ENCODE results near the gene AGMO.

Gene AGMO

DNA sequence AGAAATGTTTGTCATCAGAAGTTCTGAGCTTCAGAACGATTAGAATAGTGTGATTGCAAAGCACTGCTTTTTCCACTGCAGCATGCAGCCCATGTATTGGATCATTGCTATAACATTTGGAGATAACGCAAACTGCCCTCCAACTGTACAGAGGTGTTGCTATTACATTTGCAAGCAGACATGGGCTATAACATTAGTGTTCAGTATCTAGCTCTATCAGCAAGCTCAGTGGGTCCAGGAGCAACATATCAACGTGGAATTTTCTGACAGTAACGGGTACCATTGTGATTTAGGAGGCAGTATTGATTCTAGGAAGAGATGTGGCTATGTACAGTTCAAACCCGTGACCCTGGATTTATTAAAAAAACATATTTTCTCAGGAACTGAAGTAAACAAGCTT lies 75.8 kb downstream of the AGMO start:
- TF ChIP-seq, protein P1, sequence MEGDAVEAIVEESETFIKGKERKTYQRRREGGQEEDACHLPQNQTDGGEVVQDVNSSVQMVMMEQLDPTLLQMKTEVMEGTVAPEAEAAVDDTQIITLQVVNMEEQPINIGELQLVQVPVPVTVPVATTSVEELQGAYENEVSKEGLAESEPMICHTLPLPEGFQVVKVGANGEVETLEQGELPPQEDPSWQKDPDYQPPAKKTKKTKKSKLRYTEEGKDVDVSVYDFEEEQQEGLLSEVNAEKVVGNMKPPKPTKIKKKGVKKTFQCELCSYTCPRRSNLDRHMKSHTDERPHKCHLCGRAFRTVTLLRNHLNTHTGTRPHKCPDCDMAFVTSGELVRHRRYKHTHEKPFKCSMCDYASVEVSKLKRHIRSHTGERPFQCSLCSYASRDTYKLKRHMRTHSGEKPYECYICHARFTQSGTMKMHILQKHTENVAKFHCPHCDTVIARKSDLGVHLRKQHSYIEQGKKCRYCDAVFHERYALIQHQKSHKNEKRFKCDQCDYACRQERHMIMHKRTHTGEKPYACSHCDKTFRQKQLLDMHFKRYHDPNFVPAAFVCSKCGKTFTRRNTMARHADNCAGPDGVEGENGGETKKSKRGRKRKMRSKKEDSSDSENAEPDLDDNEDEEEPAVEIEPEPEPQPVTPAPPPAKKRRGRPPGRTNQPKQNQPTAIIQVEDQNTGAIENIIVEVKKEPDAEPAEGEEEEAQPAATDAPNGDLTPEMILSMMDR (IDR thresholded peaks at IDR 0.05; ENCODE audit: insufficient read depth, low read depth, low read length, missing control alignments): no peak
- H3K4me3 ChIP-seq (ENCODE audit: low read depth, low read length): no peak overlapping the region
- no peak for DNase-seq (ENCODE audit: low read depth)

DNA sequence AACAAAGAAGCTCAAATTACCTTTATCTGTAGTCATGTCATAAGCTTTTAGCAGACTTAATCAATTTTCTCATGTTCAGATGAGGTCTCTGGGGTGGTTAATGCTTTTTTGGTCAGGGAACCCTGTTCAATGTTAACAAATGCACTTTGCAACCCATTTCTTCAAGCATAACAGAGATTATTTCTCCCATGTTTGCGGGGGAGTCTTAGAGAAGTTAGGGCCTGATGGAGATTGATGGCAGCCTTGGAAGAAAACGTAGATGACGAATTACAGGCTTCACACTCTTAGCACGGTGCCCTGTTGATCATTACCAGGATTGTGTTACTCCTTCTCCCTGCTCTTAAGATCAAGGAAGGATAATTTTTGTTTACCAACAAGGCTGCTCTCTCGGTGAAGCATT lies 76.4 kb downstream of the AGMO start:
- DNase-seq (ENCODE audit: low read depth): no peak
- H3K4me3 ChIP-seq (ENCODE audit: low read depth, low read length): no peak overlapping the region
- TF ChIP-seq, protein P1 (IDR thresholded peaks at IDR 0.05; ENCODE audit: insufficient read depth, low read depth, low read length, missing control alignments): no peak

DNA sequence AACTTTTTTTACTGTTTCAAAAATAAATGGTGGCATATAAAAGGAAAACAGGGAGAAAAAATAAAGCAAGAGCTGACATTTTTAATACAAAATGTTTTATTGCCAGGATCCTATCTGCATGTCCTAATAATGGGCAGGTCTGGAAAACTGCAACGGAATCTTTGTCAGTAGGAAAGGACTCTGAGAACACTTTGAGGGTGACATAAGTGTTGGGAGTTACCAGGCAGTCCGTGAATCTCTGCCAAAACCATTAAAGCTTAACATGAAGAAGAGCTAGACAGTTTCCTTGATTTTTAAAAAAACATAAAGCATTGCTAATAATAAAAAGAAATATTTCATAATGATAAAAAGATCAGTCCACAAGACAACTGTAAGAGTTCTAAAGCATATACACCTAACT lies 80.7 kb downstream of the AGMO start:
- no peak for DNase-seq (ENCODE audit: low read depth)
- TF ChIP-seq, protein P1 (IDR thresholded peaks at IDR 0.05; ENCODE audit: insufficient read depth, low read depth, low read length, missing control alignments): no peak
- H3K4me3 ChIP-seq (ENCODE audit: low read depth, low read length): no peak overlapping the region

DNA sequence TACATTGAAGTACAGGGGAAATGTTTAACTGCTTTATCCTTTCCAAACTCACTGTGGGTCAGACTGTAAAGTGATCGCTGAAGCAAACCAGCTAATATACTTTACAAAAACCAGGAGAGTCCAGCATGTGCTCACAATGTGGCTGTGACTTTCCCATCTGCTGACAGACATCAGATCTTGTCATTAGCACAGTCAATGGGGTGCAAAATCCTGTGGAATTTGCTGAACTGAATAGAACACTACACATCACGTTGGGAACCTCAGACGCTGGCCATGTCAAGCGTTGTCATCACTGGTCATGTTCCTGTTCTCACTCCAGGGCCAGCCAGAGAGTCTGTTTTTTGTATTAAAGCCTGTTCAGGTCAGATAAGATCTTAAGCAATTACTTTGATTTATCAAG lies 83.4 kb downstream of the AGMO start:
- no peak for DNase-seq (ENCODE audit: low read depth)
- no peak overlapping the region for H3K4me3 ChIP-seq (ENCODE audit: low read depth, low read length)
- TF ChIP-seq, protein P1 (IDR thresholded peaks at IDR 0.05; ENCODE audit: insufficient read depth, low read depth, low read length, missing control alignments): no peak

DNA sequence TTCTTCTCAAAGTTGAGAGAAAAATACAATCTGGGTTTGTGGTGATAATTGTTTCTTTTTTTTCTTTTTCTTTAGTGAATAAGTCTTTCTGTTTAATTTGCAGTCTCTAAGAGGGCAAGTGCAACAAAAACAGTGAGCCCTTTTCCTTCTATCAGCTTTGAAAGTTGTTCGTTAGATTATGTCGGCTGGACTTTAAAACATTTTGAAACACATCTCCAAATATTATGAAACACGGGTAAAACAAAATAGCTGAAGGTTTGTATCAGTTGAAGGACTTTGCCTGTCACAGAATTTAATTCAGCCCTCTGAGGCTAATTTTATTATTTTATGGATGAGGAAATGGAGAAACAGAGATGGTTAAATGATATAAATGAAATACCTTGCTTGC lies 85.3 kb downstream of the AGMO start:
- DNase-seq (ENCODE audit: low read depth): no peak
- TF ChIP-seq, protein P1 (IDR thresholded peaks at IDR 0.05; ENCODE audit: insufficient read depth, low read depth, low read length, missing control alignments): no peak
- no peak overlapping the region for H3K4me3 ChIP-seq (ENCODE audit: low read depth, low read length)

DNA sequence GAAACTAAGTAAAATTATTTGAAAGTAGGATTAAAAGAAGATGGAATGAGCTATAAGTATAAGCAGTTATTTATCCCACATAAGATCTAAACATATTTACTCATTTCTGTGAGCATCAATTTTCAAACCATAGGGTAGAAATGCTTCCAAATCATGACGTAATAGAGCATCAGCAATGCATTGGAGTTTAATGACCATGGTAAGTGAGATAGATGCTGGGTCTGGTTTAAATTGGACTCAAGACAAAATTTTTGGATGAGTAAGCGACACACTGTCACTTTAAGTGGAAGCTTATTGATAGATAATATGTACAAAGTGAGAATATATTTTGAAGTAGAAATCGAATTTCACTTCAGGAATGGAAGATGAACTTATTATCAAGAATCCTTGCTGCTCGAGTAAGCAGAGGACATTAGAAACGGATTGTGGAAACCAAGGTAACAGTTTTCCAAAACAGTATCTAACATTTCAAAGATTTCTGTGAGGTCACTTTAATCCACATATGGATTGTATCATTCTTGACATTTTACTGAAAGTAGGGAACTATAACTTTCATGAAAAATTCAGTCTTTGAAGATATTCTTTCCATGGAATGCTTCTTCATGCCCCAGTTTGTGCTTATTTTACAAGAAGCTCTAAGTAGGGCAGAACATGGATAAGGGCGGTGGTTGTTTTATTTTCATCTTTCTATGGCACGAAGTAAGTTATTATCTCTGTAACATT lies 85.8 kb downstream of the AGMO start:
- TF ChIP-seq, protein P1 (IDR thresholded peaks at IDR 0.05; ENCODE audit: insufficient read depth, low read depth, low read length, missing control alignments): no peak
- no peak for DNase-seq (ENCODE audit: low read depth)
- H3K4me3 ChIP-seq (ENCODE audit: low read depth, low read length): no peak overlapping the region

DNA sequence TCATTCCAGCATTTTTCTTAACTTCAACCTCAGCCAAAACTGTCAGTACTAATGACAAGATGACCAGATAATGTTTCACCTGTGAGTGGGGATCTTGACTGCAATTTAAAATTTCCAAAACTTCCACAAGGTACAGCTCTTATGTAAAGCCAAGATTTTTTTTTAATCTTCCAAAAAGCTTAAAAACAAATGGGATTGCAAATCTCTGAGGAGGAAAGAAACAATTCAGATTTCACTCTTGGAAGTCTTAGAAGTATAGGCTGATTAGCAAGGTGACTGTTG lies 90.2 kb downstream of the AGMO start:
- TF ChIP-seq, protein P1 (IDR thresholded peaks at IDR 0.05; ENCODE audit: insufficient read depth, low read depth, low read length, missing control alignments): no peak
- DNase-seq (ENCODE audit: low read depth): no peak
- no peak overlapping the region for H3K4me3 ChIP-seq (ENCODE audit: low read depth, low read length)
